AG08395 (cell line): ENCODE measurements around the gene KIF27.
"Not testable (repeated sequence)": the region's sequence is repeated elsewhere in the genome, so short reads cannot be mapped to it uniquely, and the experiment has no call there.

Source experiments
- DNase-seq: peaks from one replicate; pipeline ENCODE4 v3.0.0; 2012; ENCODE audit warnings: mixed read lengths, low spot score

Gene KIF27, protein sequence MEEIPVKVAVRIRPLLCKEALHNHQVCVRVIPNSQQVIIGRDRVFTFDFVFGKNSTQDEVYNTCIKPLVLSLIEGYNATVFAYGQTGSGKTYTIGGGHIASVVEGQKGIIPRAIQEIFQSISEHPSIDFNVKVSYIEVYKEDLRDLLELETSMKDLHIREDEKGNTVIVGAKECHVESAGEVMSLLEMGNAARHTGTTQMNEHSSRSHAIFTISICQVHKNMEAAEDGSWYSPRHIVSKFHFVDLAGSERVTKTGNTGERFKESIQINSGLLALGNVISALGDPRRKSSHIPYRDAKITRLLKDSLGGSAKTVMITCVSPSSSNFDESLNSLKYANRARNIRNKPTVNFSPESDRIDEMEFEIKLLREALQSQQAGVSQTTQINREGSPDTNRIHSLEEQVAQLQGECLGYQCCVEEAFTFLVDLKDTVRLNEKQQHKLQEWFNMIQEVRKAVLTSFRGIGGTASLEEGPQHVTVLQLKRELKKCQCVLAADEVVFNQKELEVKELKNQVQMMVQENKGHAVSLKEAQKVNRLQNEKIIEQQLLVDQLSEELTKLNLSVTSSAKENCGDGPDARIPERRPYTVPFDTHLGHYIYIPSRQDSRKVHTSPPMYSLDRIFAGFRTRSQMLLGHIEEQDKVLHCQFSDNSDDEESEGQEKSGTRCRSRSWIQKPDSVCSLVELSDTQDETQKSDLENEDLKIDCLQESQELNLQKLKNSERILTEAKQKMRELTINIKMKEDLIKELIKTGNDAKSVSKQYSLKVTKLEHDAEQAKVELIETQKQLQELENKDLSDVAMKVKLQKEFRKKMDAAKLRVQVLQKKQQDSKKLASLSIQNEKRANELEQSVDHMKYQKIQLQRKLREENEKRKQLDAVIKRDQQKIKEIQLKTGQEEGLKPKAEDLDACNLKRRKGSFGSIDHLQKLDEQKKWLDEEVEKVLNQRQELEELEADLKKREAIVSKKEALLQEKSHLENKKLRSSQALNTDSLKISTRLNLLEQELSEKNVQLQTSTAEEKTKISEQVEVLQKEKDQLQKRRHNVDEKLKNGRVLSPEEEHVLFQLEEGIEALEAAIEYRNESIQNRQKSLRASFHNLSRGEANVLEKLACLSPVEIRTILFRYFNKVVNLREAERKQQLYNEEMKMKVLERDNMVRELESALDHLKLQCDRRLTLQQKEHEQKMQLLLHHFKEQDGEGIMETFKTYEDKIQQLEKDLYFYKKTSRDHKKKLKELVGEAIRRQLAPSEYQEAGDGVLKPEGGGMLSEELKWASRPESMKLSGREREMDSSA (N-terminal part only)

DNA sequence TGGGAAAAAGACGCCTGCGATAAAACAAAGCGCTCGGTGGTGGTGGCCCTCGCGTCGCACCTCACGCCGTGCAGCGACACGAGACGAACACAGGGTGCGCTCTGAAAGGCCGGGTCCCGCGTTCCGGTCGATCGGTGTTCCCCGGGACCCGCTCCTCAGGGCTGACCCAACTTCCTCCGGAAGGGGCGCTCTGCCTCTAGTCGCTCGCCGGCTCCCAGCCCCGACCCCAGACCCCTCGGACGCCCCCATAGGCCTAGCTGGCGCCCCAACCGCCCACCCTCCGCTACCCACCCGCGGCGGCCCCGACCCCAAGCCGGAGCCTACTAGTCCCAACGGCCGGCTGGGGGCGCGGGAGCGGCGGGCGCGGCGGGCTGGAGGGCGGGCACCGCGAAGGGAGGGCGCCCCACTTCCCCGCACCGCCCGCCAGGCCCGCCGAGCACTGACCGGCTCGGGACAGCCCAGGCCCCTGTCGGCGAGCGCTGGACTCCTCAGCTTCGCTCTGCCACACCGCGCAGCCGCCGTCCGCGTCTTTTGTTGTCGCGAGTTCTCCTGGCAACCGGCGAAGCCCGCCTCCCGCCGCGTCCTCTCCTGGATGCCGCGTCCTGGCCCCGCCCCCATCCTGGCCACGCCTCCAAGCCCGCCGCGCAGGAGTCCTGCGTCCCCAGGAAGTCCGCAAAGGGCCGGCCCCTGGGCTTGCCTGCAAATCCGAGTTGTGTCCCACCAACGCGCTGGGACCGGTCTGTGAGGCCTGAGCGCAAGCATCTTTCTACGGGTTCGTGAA, at the start of gene KIF27:
TSS of gene KIF27 (minus strand) at position 506 of the 781 bp plus-strand sequence. CDS start 5,841 bp downstream, outside the sequence.
- DNase-seq: peak; percentile 97

DNA sequence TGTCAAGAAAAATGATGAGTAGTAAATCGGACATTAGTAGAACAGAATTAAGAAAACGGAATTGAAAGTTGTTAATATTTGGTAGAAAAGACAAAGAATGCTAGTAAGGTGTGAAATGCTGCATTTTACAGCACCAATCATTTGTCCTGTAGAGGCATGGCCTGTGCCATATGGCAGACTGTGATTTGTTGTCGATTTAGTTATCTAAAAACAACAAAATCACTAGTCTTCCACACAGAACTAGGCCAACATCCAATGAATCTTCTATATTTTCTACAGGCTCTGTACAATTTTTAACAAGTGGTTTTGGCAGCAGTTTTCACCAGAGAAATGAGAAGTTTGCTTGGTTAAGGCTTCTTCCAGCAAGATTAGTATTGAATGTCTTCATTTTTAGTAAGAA, 48.4 kb upstream of the KIF27 start:
- no peak for DNase-seq

DNA sequence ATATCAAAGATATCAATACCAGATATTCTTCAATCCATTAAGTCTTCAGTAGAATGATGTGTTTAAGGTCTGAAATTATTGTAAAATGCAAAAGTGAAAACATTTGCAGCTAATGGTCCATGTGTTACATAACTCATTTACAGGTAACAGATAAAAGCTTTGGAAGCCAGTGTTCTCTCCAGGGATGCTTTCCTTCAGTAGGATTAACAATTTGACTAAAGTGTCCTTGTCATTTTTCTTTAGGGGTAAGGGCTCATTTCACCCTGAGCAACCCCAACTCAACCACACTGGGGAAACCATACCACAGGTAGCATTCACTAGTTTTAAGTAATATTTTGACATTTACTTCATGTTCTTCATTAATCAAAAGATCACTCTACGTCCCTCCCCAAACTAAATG, 45.8 kb upstream of the KIF27 start:
- no peak for DNase-seq

DNA sequence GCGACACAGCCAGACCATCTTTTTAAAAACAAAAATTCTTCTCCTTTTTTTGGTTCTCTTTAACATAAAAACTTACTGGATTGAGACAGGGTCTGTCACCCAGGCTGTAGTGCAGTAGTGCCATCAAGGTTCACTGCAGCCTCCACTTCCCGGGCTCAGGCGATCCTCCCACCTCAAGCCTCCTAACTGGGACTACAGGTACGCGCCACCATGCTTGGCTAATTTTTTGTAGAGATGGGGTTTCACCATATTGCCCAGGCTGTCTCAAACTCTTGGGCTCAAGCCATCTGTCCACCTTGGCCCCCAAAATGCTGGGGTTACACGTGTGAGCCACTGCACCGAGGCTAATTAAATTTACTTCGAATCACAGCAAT, 45.0 kb upstream of the KIF27 start:
- no peak for DNase-seq

DNA sequence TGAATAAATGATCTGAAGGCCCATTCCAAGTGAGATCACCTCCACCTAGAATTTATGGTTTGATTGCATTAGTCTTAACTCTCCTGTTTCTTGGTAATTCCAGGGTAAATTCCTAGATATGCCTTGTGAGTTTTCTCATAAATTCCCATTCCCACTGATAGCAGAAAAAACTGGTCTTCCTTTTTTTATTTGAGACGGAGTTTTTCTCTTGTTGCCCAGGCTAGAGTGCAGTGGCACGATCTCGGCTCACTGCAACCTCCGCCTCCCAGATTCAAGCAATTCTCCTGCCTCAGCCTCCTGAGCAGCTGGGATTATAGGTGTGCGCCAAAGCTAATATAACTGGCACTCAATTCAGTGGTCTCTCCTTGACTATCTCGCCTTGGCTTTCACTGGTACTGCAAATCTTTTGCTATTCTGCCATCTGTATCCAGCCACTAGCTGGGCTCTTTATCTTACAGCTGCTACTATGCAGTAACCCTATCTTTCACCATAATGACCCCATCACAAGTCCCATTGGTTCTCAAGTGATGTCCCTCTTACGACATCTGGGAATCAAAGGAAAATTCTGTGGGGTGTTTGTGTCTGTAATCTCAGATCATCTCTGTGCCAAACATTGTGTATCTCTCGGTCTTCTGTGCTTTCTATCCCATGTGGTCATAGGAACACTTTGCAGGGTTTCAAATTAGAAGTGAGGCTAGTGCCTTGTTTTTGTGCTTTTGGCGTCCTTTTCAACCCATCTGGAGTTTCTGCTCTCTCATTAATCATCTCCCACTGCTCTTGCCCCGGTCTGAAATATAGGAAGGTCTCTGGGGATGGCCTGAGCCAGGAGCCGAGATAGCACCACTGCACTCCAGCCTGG, 44.3 kb upstream of the KIF27 start:
- DNase-seq: no peak

DNA sequence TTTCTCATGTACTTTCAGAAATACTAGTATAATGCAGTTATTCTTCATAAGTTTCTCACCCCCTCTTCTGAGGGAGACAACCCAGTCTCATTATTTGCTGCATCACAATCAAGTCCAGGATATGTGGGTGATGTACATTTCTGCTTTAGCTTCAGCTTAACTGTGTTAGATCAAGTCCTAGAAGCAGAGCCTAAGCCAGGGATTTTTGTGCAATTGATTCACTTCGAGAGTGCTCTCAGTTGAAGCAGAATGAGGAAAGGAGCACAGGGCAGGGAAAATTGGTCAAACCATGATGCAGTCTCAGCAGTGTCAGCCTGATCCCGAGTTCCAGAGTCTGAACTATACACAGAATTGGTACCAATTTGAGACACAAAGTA, 43.7 kb upstream of the KIF27 start:
- no peak for DNase-seq

DNA sequence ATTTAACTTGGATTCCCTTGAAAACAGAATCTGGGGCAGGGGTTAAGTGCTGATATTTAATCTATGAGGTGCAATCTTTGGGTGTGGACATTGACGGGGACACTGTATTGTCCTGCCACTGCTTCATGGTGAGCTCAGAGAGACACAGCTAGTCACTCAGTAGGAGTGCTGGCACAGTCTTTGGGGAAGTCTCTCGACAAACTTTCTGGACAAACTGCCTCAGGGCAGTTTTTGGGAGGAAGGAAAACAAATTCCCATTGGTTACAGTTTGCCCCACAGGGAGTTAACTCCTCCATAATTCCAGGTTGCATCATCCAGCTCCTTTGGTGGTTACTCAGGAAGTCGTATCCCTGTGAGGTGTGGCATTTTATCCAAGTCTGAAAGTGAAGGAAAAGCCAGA, 40.9 kb upstream of the KIF27 start:
- no peak for DNase-seq

DNA sequence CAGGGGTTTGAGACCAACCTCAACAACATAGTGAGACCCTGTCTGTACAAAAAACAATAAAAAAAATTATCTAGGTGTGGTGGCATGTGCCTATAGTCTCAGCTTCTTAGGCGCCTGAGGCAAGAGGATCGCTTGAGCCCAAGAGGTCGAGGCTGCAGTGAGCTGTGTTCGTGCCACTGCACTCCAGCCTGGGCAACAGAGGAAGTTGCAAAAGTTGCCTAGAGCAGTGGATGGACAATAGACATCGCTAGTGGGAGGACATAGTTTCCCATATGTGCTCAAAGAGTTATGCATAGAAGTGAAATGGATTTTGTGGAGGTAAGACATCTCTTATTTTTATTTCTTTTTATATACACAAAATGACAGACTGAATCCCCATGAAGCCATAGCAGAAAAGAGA, 39.8 kb upstream of the KIF27 start:
- no peak for DNase-seq

DNA sequence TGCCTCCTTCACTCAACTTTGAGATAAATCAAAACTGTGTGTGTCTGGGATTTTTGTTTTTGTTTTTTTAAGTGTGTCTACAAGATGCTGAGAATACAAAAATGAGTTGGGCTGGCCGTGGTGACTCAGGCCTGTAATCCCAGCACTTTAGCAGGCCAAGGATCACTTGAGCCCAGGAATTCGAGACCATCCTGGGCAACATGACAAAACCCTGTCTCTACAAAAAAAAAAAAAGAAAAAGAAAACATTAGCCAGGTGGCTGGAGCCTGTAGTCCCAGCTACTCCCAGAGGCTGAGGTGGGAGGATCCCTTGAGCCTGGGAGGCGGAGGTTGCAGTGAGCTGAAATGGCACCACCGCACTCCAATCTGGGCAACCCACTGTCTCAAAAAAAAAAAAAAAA, 37.8 kb upstream of the KIF27 start:
- DNase-seq: peak; percentile 42

DNA sequence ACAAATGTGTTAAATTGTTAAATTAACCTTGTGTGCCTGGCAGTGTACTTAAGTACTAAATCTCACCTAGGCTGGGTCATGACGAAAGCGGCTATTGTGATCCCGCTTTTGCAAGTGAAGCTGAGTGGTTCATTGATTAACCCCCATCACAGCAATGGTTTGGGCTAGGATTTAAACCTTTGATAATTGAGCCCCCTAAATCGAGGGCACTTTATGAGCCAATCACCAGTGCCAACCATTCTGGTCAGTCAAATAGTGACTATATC, 35.9 kb upstream of the KIF27 start:
- DNase-seq: no peak

DNA sequence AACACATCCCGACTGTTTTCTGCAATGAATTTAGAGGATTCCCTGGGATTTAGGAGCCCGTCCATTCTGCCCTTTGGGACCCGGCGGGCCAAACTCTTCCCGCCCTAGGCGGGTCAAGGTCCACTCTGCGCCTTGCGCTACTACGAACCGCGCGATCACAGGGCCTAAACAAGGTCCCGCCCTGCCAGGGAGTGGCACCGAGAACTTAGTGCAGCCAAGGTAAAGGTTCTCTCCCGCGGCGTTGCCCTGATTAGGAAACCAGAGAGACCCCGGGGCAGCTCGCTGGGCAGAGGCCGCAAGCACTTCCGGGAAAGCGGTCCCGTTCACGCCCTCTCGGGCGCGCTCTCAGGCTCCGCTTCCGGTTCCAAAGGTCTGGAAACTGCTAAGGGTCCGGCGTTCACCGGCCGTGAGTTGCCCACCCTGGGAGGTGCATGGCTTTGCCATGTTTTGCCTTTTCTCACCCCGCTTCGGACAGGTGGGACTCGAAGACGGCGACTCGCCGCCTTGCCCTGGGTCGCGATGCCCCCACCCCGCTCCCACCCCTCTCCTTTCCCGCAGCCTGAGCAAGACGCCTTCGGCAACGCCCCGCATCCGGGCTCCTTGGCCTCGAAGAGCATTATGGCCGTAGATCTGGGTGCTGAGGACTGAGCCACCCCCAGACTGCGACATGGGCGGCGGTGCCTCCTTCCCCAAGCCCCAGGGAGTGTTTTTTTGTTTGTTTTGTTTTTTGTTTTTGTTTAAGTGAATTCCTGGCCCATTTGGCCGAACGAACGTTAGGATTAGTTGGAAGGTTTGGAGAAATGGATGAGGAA, 35.4 kb upstream of the KIF27 start:
- DNase-seq: peak; percentile 72

DNA sequence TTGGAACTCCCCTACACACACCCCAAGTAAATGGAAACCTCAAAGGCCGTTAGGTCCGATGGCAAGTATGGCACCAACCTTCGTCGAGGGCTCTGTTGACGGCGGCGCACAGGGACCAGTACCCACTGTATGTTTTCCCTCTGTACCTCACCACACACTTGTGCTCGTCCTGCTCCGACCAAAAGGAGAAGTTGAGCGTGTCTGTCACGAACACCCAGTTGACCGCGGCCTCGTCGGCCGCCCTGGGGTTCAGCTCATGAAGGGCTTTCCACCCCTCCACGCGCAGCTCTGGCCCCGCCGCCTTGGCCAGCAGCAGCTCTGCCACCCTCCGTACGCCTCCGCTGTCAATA, 34.8 kb upstream of the KIF27 start:
- DNase-seq: no peak

DNA sequence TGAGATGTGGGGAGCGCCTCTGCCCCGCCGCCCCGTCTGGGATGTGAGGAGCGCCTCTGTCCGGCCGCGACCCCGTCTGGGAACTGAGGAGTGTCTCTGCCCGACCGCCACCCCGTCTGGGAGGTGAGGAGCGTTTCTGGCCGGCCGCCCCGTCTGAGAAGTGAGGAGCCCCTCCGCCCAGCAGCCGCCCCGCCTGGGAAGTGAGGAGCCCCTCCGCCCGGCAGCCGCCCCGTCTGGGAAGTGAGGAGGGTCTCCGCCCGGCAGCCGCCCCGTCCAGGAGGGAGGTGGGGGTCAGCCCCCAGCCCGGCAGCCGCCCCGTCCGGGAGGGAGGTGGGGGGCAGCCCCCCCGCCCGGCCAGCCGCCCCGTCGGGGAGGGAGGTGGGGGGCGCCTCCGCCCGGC, 26.9 kb upstream of the KIF27 start:
- not testable (repeated sequence) for DNase-seq

DNA sequence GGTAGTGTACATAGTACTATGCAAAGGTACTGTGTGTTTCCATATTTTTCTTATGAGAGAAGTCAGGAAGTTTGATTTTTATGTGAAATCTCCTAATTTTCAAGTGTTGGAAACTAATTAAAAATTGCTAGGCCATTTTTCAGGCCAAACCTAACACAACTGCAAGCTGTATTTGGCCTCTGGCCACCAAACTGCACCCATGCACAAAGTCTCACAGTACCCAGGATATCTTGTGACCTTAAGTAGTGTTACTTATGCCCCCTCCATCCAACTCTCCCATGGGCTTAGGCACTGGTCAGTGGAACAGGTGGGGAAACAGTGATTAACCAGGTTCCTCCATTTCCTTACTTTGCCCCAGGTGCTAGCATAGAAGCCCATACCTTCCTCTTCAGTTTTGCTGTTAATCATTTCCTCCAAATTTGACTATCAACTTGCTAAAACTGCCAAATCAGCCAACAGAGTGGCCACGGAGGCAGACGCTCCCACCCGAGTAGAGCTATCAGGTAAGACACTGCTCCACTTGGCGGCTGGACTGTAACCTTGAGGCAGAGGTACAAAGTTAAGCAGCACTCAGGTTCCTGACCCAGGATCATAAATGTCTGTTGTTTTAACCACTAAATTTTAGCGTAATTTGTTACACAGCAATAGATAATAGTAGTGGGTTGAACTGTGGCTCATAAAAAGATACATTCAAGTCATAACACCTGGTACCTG, 19.5 kb upstream of the KIF27 start:
- no peak for DNase-seq

DNA sequence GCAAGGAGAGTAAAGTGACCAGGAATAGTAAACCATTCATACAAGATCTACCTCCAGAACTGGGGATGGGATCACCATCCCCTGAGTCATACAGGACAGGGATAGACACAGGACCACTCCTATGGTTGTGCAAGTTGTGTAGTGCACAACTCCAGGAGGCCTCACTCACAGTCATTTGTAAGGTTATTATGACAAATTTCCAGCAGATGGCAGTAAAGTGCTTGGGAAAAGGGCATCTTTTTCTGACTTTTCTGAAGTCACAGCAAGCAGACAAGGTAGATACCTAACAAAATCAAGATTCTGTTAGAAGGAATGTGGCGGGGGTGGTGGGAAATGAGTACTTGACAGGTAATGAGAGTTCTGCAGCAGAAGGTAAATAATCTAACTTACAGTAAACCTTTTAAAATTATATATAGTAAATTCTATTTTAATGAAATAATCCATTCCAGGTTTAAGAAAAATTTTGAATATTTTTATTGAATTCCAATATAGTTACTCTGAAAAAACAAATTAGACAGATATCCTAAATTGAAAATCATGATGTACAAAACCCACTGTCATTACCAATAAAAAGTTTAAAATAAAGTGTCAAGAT, 16.7 kb upstream of the KIF27 start:
- peak; percentile 72 for DNase-seq

DNA sequence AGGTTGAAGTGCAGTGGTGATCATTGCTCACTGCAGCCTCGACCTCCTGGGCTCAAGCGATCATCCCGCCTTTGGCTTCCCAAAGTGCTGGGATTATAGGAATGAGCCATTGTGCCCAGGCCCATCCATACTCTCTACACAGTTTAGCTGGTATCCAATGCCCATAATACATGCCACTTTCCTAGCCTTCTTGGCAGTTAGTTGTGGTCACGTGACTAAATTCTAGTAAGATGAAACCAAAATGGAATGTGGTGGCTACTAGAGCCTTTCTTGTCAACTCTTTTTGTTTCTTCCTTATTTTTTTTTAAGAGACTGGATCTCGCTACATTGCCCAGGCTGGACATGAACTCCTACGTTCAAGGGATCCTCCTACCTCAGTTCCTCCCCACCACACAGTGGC, 15.3 kb upstream of the KIF27 start:
- DNase-seq: no peak

DNA sequence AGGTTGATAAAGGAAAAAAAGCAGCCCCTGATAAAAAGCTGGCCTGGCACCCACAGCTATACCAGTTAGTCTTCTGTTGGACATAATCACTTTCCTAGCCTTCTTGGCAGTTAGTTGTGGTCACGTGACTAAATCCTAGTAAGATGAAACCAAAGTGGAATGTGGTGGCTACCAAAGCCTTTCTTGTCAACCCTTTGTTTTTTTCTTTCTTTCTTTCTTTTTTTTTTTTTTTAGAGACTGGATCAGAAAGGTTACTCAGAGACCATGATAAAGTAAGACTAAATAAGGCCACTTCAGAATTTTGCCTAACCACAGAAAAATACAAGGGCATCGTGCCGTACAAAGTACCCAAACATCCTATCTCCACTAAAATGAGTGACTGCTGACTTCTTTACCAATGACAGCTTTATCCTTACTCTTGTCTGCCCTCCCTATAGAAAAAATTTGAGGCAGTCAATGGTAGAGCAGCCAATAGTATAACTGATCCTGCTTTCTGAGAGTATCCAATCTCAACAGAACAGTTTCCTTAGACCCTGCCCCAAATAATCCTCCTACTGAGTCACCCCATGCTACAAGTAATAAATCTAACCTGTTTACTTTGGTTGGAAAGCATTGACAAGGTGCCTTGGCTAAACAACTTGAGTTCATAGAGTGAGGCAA, 14.2 kb upstream of the KIF27 start:
- peak; percentile 74 for DNase-seq

DNA sequence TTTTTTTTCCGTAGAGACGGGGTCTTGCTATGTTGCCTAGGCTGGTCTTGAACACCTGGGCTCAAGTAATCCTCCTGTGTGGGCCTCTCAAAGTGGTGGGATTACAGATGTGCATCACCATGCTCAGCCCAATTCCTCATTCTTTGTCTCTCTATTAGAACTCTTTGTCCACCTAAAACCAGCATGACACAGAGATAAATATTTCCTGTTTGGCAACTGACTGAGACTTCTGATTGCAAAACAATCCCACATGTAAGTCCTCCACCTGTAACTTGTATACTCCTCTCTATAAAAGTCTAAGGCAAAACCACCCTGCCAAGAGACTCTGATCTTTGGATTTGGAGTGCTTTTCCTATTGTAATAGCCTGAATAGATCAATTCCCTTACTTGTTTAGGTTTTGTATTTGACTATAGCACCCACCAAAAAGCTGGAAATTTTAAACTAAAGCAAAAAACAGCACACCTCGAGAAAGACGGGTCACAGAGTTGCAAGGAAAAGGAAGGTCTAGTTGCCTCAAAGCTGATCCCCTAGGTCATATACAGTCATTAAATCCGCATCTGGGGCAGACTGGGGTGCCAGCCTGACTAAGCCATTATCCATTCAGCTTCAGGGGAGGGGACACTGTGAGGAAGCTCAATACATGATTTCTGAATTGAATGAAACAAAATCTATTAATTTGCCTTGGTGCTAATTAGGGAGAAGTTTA, 13.5 kb upstream of the KIF27 start:
- DNase-seq: peak; percentile 35
